HEK293 (cell line): ENCODE results near the gene UBA7.

Experiments used
- FEZF1 ChIP-seq: fragments of 450-650 bp; formaldehyde crosslinking; IDR thresholded peaks from 2 replicates; pipeline ENCODE4 v1.5.1; 2016; ENCODE audit warnings: missing biosample characterization, missing genetic modification characterization
- SP2 ChIP-seq: fragments of 450-650 bp; formaldehyde crosslinking; IDR thresholded peaks from 2 replicates; pipeline ENCODE4 v1.5.1; 2016; ENCODE audit warnings: missing biosample characterization, missing genetic modification characterization
- YY1 ChIP-seq: fragments of 450-650 bp; formaldehyde crosslinking; IDR thresholded peaks from 2 replicates; pipeline ENCODE4 v1.5.1; 2018; ENCODE audit warnings: missing biosample characterization, missing genetic modification characterization
- ZNF16 ChIP-seq: fragments of 450-650 bp; formaldehyde crosslinking; IDR thresholded peaks from 2 replicates; pipeline ENCODE4 v1.5.1; 2016; ENCODE audit warnings: low read depth, missing biosample characterization, missing genetic modification characterization
- ZNF529 ChIP-seq: fragments of 450-650 bp; formaldehyde crosslinking; IDR thresholded peaks from 2 replicates; pipeline ENCODE4 v1.5.1; 2017; ENCODE audit warnings: missing genetic modification characterization, missing biosample characterization; ENCODE audit not compliant: insufficient replicate concordance
- ZNF623 ChIP-seq: fragments of 450-650 bp; formaldehyde crosslinking; IDR thresholded peaks from 2 replicates; pipeline ENCODE4 v1.5.1; 2016; ENCODE audit warnings: missing biosample characterization, missing genetic modification characterization
- TF ChIP-seq, protein P1 (sequence below): fragments of 450-650 bp; formaldehyde crosslinking; IDR thresholded peaks from 2 replicates; pipeline ENCODE4 v1.5.1; 2016; ENCODE audit warnings: missing biosample characterization, missing genetic modification characterization
- TF ChIP-seq, protein P2 (sequence below): fragments of 450-650 bp; formaldehyde crosslinking; IDR thresholded peaks from 2 replicates; pipeline ENCODE4 v1.5.1; 2016; ENCODE audit warnings: missing biosample characterization, missing genetic modification characterization
- TF ChIP-seq, protein P3 (sequence below): fragments of 450-650 bp; formaldehyde crosslinking; IDR thresholded peaks from 2 replicates; pipeline ENCODE4 v1.5.1; 2016; ENCODE audit warnings: missing biosample characterization, missing genetic modification characterization
- TF ChIP-seq, protein P4 (sequence below): fragments of 450-650 bp; formaldehyde crosslinking; IDR thresholded peaks from 2 replicates; pipeline ENCODE4 v1.5.1; 2016; ENCODE audit warnings: missing biosample characterization, missing genetic modification characterization

DNA sequence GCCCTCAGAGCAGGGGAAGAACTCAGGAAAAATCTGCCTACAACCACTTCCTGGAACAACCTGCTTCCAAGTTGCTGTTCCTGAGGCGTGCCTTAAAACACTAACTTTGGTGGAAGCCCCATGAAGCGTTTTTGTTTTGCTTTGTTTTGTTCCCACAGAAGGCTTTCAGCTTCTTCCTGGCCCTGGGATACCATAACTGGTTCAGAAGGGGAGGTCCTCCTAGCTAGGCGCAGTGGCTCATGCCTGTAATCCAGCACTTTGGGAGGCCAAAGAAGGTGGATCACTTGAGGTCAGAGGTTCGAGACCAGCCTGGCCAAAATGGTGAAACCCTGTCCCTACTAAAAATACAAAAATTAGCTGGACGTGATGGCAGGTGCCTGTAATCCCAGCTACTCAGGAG, 26.2 kb downstream of the UBA7 start:
- TF ChIP-seq ZNF529 (tag by site-specific recombination) (no peak), ZNF623 (tag by site-specific recombination) (no peak), ZNF16 (tag by site-specific recombination) (no peak), FEZF1 (tag by site-specific recombination) (no peak), SP2 (tag by site-specific recombination) (no peak), YY1 (no peak)
- TF ChIP-seq, protein P1, sequence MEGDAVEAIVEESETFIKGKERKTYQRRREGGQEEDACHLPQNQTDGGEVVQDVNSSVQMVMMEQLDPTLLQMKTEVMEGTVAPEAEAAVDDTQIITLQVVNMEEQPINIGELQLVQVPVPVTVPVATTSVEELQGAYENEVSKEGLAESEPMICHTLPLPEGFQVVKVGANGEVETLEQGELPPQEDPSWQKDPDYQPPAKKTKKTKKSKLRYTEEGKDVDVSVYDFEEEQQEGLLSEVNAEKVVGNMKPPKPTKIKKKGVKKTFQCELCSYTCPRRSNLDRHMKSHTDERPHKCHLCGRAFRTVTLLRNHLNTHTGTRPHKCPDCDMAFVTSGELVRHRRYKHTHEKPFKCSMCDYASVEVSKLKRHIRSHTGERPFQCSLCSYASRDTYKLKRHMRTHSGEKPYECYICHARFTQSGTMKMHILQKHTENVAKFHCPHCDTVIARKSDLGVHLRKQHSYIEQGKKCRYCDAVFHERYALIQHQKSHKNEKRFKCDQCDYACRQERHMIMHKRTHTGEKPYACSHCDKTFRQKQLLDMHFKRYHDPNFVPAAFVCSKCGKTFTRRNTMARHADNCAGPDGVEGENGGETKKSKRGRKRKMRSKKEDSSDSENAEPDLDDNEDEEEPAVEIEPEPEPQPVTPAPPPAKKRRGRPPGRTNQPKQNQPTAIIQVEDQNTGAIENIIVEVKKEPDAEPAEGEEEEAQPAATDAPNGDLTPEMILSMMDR: no peak
- TF ChIP-seq, protein P2, sequence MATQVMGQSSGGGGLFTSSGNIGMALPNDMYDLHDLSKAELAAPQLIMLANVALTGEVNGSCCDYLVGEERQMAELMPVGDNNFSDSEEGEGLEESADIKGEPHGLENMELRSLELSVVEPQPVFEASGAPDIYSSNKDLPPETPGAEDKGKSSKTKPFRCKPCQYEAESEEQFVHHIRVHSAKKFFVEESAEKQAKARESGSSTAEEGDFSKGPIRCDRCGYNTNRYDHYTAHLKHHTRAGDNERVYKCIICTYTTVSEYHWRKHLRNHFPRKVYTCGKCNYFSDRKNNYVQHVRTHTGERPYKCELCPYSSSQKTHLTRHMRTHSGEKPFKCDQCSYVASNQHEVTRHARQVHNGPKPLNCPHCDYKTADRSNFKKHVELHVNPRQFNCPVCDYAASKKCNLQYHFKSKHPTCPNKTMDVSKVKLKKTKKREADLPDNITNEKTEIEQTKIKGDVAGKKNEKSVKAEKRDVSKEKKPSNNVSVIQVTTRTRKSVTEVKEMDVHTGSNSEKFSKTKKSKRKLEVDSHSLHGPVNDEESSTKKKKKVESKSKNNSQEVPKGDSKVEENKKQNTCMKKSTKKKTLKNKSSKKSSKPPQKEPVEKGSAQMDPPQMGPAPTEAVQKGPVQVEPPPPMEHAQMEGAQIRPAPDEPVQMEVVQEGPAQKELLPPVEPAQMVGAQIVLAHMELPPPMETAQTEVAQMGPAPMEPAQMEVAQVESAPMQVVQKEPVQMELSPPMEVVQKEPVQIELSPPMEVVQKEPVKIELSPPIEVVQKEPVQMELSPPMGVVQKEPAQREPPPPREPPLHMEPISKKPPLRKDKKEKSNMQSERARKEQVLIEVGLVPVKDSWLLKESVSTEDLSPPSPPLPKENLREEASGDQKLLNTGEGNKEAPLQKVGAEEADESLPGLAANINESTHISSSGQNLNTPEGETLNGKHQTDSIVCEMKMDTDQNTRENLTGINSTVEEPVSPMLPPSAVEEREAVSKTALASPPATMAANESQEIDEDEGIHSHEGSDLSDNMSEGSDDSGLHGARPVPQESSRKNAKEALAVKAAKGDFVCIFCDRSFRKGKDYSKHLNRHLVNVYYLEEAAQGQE (tag by site-specific recombination): no peak
- TF ChIP-seq, protein P3, sequence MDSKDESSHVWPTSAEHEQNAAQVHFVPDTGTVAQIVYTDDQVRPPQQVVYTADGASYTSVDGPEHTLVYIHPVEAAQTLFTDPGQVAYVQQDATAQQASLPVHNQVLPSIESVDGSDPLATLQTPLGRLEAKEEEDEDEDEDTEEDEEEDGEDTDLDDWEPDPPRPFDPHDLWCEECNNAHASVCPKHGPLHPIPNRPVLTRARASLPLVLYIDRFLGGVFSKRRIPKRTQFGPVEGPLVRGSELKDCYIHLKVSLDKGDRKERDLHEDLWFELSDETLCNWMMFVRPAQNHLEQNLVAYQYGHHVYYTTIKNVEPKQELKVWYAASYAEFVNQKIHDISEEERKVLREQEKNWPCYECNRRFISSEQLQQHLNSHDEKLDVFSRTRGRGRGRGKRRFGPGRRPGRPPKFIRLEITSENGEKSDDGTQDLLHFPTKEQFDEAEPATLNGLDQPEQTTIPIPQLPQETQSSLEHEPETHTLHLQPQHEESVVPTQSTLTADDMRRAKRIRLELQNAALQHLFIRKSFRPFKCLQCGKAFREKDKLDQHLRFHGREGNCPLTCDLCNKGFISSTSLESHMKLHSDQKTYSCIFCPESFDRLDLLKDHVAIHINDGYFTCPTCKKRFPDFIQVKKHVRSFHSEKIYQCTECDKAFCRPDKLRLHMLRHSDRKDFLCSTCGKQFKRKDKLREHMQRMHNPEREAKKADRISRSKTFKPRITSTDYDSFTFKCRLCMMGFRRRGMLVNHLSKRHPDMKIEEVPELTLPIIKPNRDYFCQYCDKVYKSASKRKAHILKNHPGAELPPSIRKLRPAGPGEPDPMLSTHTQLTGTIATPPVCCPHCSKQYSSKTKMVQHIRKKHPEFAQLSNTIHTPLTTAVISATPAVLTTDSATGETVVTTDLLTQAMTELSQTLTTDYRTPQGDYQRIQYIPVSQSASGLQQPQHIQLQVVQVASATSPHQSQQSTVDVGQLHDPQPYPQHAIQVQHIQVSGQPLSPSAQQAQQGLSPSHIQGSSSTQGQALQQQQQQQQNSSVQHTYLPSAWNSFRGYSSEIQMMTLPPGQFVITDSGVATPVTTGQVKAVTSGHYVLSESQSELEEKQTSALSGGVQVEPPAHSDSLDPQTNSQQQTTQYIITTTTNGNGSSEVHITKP (tag by site-specific recombination): no peak
- TF ChIP-seq, protein P4, sequence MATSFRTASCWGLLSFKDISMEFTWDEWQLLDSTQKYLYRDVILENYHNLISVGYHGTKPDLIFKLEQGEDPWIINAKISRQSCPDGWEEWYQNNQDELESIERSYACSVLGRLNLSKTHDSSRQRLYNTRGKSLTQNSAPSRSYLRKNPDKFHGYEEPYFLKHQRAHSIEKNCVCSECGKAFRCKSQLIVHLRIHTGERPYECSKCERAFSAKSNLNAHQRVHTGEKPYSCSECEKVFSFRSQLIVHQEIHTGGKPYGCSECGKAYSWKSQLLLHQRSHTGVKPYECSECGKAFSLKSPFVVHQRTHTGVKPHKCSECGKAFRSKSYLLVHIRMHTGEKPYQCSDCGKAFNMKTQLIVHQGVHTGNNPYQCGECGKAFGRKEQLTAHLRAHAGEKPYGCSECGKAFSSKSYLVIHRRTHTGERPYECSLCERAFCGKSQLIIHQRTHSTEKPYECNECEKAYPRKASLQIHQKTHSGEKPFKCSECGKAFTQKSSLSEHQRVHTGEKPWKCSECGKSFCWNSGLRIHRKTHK: no peak
